A549 (cell line): ENCODE results near the gene TRIO. TPM values are rescaled to one million over a fixed set of nuclear protein-coding genes. Genes with fewer than 3 reads are reported as not detected.

Experiments used
- ATAC-seq, 2 experiments: fragments of 200-7000 bp in 1 of 2; fragments of >200 bp in 1 of 2; cut with Nextera tagmentation in 1 of 2; cut with Tn5 transposase in 1 of 2; 3 replicates each; pipeline versions ENCODE4 v1.8.0 to v1.9.1; 2018 to 2020; ENCODE audit warnings: mild to moderate bottlenecking in 1 of 2, moderate library complexity in 1 of 2
- CTCF ChIA-PET: fragments of 300-600 bp; sonication (Branson Sonifier 250); formaldehyde crosslinking; extraction: SDS; loops from one replicate; lab custom pipeline; 2021; ENCODE audit warnings: antibody characterized with exemption, inconsistent platforms; lab: Yijun Ruan, JAX
- POLR2A ChIA-PET: fragments of 350-600 bp; formaldehyde crosslinking; extraction: SDS; loops from one replicate; lab custom pipeline; 2021; ENCODE audit warnings: antibody characterized with exemption, inconsistent platforms; lab: Yijun Ruan, JAX
- DNase-seq, 2 experiments: peaks; one replicate each; pipeline versions ENCODE4 v3.0.0 to v3.0.0-alpha.2; 2011 to 2016; ENCODE audit warnings: low read depth in 1 of 2, low spot score in 1 of 2
- FAIRE-seq: peaks from 2 replicates; lab custom pipeline; 2011; peaks lifted over from hg19 to GRCh38; lab: Jason Lieb, UNC
- H3K27ac ChIP-seq, 2 experiments: fragments of >200 bp; sonication (Bioruptor Twin); formaldehyde crosslinking; 3 replicates each; pipeline ENCODE4 v1.5.1; 2016 to 2017
- H3K4me1 ChIP-seq: fragments of >200 bp; sonication (Bioruptor Twin); formaldehyde crosslinking; 3 replicates; pipeline ENCODE4 v1.6.1; 2016
- H3K4me2 ChIP-seq: fragments of >200 bp; sonication (Bioruptor Twin); formaldehyde crosslinking; 3 replicates; pipeline ENCODE4 v1.6.1; 2016
- H3K4me3 ChIP-seq: fragments of >200 bp; sonication (Bioruptor Twin); formaldehyde crosslinking; 3 replicates; pipeline ENCODE4 v1.5.1; 2016
- H3K9me3 ChIP-seq: fragments of >200 bp; sonication (Bioruptor Twin); formaldehyde crosslinking; 3 replicates; pipeline ENCODE4 v1.6.1; 2016
- BHLHE40 ChIP-seq: IDR thresholded peaks from 2 replicates; pipeline ENCODE4 v1.6.1; 2012; ENCODE audit warnings: low read depth, low read length, inconsistent platforms
- CBX8 ChIP-seq: fragments of 200-600 bp; sonication (generic); IDR thresholded peaks from 2 replicates; pipeline ENCODE4 v1.6.1; 2016
- CEBPB ChIP-seq, 2 experiments: fragments of >200 bp in 1 of 2; sonication (Bioruptor Twin) in 1 of 2; formaldehyde crosslinking in 1 of 2; IDR thresholded peaks; 2 replicates each; pipeline ENCODE4 v1.6.1; 2012 to 2016
- CHD2 ChIP-seq: fragments of 150-350 bp; IDR thresholded peaks from 2 replicates; pipeline ENCODE4 v1.6.1; 2014; ENCODE audit warnings: low read length; ENCODE audit not compliant: partially characterized antibody
- CTCF ChIP-seq: fragments of >200 bp; sonication (Bioruptor Twin); formaldehyde crosslinking; IDR thresholded peaks from 3 replicates; pipeline ENCODE4 v1.5.1; 2016
- EHF ChIP-seq: fragments of 250-450 bp; sonication (Bioruptor Pico); IDR thresholded peaks from 2 replicates; pipeline ENCODE4 v1.5.0; 2020; ENCODE audit warnings: mild to moderate bottlenecking
- EP300 ChIP-seq, 2 experiments: fragments of >200 bp; sonication (Bioruptor Twin); formaldehyde crosslinking; IDR thresholded peaks; 2 replicates in 1 of 2; 3 replicates in 1 of 2; pipeline ENCODE4 v1.6.1; 2016 to 2017
- HDAC2 ChIP-seq: fragments of 200-600 bp; sonication (generic); IDR thresholded peaks from 2 replicates; pipeline ENCODE4 v1.6.1; 2016
- HMGXB4 ChIP-seq: fragments of 250-450 bp; sonication (Bioruptor Pico); IDR thresholded peaks from 2 replicates; pipeline ENCODE4 v1.5.0; 2021; ENCODE audit warnings: mild to moderate bottlenecking, moderate library complexity, borderline replicate concordance
- HOXB13 ChIP-seq: fragments of 250-450 bp; sonication (Bioruptor Pico); IDR thresholded peaks from 2 replicates; pipeline ENCODE4 v1.5.0; 2020; ENCODE audit warnings: low read depth, mild to moderate bottlenecking, moderate library complexity
- NR3C1 ChIP-seq: fragments of >200 bp; sonication (Bioruptor Twin); formaldehyde crosslinking; IDR thresholded peaks from 3 replicates; pipeline ENCODE4 v1.6.1; 2017
- RAD21 ChIP-seq, 2 experiments: fragments of >200 bp in 1 of 2; sonication (Bioruptor Twin) in 1 of 2; formaldehyde crosslinking in 1 of 2; IDR thresholded peaks in 1 of 2; conservative IDR thresholded peaks in 1 of 2; 2 replicates in 1 of 2; 3 replicates in 1 of 2; pipeline ENCODE4 v1.6.1; 2012 to 2018; ENCODE audit warnings: inconsistent platforms in 1 of 2
- SMC3 ChIP-seq: fragments of >200 bp; sonication (Bioruptor Twin); formaldehyde crosslinking; IDR thresholded peaks from 3 replicates; pipeline ENCODE4 v1.6.1; 2018; ENCODE audit warnings: inconsistent platforms
- SREBF2 ChIP-seq: fragments of 450-650 bp; IDR thresholded peaks from 2 replicates; pipeline ENCODE4 v1.6.1; 2014; ENCODE audit warnings: mild to moderate bottlenecking, moderate library complexity
- USF2 ChIP-seq: fragments of 450-650 bp; IDR thresholded peaks from 2 replicates; pipeline ENCODE4 v1.6.1; 2014; ENCODE audit warnings: antibody characterized with exemption
- WGBS: methylation state at CpG from one replicate; pipeline ENCODE4 v1.1.6; 2017; ENCODE audit errors: missing lambda C conversion rate; 5-methylcytosine and 5-hydroxymethylcytosine counted together
- polyA plus RNA-seq, 4 experiments: library from polyadenylated mRNA; depleted of rRNA in 3 of 4; stranded (reverse); fragments of >200 nt; fragmentation: RNase III in 1 of 4; extraction: RNeasy Plus Mini Kit Qiagen cat#74134 plus additional on column Dnase treatment in 1 of 4; gene quantifications; 2 replicates in 3 of 4; 3 replicates in 1 of 4; pipeline ENCODE4 v1.2.3, GENCODE V29; 2011 to 2017
- TF ChIP-seq, protein P1 (sequence below): fragments of 250-450 bp; sonication (Bioruptor Pico); IDR thresholded peaks from 2 replicates; pipeline ENCODE4 v1.5.0; 2020; ENCODE audit warnings: low read depth, mild to moderate bottlenecking, moderate library complexity

TRIO gene
- polyA plus RNA-seq, 2 of the 4 experiments (the other 2 are of a cell fraction): 47.5 to 79.0 TPM

GRCh38 chr5:14256756-14257393 is 113.7 kb downstream of the TRIO start:
- Histone ChIP-seq H3K4me1 (peaks cover 23% of the 10 kb centered on the region; the same call in 2 of the 3 replicates), H3K4me3 (no peak overlapping the region), H3K27ac (no peak overlapping the region), H3K4me2 (no peak overlapping the region), H3K9me3 (peaks cover 42% of the 10 kb centered on the region)
- ATAC-seq (no peak), DNase-seq (no peak), FAIRE-seq (no peak)
- WGBS: 95% methylated on average over 11 of the region's 11 CpGs
- TF ChIP-seq CHD2: no peak
- TF ChIP-seq SREBF2: no peak
- TF ChIP-seq NR3C1: no peak
- no peak for TF ChIP-seq HDAC2
- no peak for TF ChIP-seq BHLHE40
- ChIA-PET POLR2A (no interaction called here), CTCF (interaction anchor here (1.3 to 4.6 kb wide), 3 partner anchors 8 to 83 kb away, joined by 3 to 19 read pairs (median 6); no protein-coding TSS in a partner anchor)

GRCh38 chr5:14257995-14258403 is 114.9 kb downstream of the TRIO start:
- H3K4me3 ChIP-seq: no peak overlapping the region

More at GRCh38 chr5:14257995-14258403, 114.9 kb downstream of the TRIO start:
- DNase-seq: no peak
- no peak for FAIRE-seq
- no peak overlapping the region for H3K4me2 ChIP-seq
- no peak overlapping the region for H3K27ac ChIP-seq
- 83% methylated on average over 7 of the region's 7 CpGs for WGBS
- H3K9me3 ChIP-seq: peaks cover 42% of the 10 kb centered on the region
- H3K4me1 ChIP-seq: peaks cover 28% of the 10 kb centered on the region
- no peak for ATAC-seq
- ChIA-PET POLR2A (no interaction called here), CTCF (interaction anchor here (0.9 to 4.6 kb wide), 3 partner anchors 9 to 390 kb away, joined by 3 to 19 read pairs (median 6); no protein-coding TSS in a partner anchor)
- TF ChIP-seq CHD2: no peak
- no peak for TF ChIP-seq HOXB13 (CRISPR knock-in tag)
- no peak for TF ChIP-seq NR3C1
- no peak for TF ChIP-seq SMC3
- TF ChIP-seq USF2: no peak
- no peak for TF ChIP-seq CEBPB (IDR thresholded peaks at IDR 0.05)
- no peak for TF ChIP-seq RAD21 (conservative IDR thresholded peaks at IDR 0.05 in 1 of 2, IDR thresholded peaks at IDR 0.05 in 1 of 2)
- TF ChIP-seq, protein P1, sequence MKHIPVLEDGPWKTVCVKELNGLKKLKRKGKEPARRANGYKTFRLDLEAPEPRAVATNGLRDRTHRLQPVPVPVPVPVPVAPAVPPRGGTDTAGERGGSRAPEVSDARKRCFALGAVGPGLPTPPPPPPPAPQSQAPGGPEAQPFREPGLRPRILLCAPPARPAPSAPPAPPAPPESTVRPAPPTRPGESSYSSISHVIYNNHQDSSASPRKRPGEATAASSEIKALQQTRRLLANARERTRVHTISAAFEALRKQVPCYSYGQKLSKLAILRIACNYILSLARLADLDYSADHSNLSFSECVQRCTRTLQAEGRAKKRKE (CRISPR knock-in tag): no peak
- no peak for TF ChIP-seq BHLHE40
- TF ChIP-seq EP300 (IDR thresholded peaks at IDR 0.05): no peak
- no peak for TF ChIP-seq CBX8
- TF ChIP-seq EHF: no peak
- no peak for TF ChIP-seq CTCF
- TF ChIP-seq HMGXB4 (CRISPR knock-in tag): no peak
